Epithelial cell of proximal tubule (primary cell): ENCODE measurements around the gene SEMA3B. TPM values are rescaled to one million over a fixed set of nuclear protein-coding genes. Genes with fewer than 3 reads are reported as not detected.

ENCODE experiments used
- DNase-seq: peaks from one replicate; pipeline ENCODE4 v3.0.0-alpha.2; 2011; ENCODE audit warnings: low read depth
- H3K4me3 ChIP-seq: 2 replicates; pipeline ENCODE4 v1.5.1; 2011; ENCODE audit warnings: low read depth, mild to moderate bottlenecking, low read length
- CTCF ChIP-seq: conservative IDR thresholded peaks from 2 replicates; pipeline ENCODE4 v1.5.1; 2012; ENCODE audit warnings: low read depth, mild to moderate bottlenecking, low read length
- total RNA-seq: library from RNA; depleted of rRNA; stranded (reverse); fragments of >200 nt; gene quantifications from 2 replicates; pipeline ENCODE4 v1.2.3, GENCODE V29; 2015

Gene SEMA3B
- total RNA-seq, 1 donor from 2014 or later: 29.5 TPM

DNA sequence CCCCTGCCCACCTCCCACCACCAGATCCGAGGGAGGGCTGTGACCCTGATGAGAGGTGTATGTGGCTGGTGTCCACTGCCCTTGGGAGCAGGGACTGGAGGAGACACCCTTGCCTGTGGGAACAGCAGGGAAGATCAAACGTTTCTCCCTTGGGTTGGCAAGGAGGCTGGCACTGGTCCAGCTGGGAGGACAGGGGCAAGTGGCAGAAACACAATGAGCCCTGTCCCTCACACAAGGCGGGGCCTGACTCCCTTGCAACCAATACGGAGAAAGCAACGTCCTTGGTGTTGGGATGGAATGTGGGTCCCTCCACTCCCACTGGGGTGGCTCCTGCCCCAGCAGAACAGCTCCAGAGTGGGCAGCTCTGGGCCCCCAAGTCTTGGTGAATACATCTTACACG, 48.4 kb downstream of the SEMA3B start:
- no peak for TF ChIP-seq CTCF
- no peak for DNase-seq
- H3K4me3 ChIP-seq: no peak overlapping the region

- H3K4me3 ChIP-seq: no peak overlapping the region
- no peak for DNase-seq
- no peak for TF ChIP-seq CTCF
These were observed 49.2 kb downstream of the SEMA3B start for GRCh38 chr3:50318163-50318562.

DNA sequence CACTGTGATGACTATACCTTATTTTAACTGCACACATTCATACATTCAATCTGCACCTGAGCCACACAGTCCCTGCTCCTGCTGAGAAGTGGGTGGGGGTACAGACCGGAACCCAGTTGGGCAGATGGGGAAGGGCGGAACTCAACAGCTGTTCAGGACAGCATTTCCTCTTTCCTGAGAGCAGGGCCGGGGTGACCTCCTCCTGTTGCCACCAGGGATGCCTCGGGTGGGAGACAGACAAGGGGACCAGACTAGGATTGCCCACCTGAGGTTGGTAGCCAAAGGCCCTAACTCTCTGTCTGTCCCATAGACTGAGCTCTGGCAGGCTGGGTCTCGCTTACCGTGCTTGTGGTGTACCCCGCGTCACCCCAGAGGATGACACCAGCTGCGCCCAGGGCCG, 49.7 kb downstream of the SEMA3B start:
- no peak overlapping the region for H3K4me3 ChIP-seq
- DNase-seq: no peak
- TF ChIP-seq CTCF: no peak

GRCh38 chr3:50319181-50319893, 50.4 kb downstream of the SEMA3B start:
- no peak for TF ChIP-seq CTCF
- H3K4me3 ChIP-seq: no peak overlapping the region
- DNase-seq: no peak

DNA sequence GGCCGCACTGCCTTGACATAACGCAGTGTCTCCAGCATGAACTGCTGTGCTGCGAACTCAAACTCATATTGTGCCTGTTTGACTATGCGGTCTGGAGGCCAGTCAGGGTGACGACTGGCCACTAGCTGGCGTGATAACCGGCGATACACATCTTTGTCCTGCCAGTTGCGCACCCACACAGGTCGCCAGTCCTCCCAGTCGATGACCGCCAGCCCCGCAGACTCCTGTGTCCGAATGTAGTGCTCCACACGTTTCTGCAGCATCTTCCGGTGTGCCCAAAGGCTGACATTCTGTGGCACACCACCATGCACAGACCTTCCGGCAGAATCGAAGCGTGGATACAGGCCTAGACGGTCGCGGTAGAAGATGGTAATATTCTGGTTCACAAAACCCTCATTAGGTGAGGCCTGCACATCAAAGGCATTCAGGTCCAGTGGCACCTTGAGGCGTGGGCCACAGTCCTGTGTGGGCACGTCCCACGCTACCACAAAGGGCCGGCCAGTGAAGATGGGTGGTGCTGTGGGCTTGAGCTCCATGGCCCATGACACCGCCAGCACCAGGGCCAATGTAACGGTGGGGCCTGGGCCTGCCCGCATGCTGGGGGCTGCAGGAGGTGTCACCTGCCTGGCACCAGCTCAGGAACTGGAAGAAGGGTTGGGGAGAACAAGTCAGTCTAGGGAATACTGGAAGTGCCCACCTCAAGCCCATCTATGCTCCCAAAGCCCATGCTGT, 51.1 kb downstream of the SEMA3B start:
- TF ChIP-seq CTCF: no peak

GRCh38 chr3:50320853-50321335, 51.9 kb downstream of the SEMA3B start:
- no peak for DNase-seq
- TF ChIP-seq CTCF: no peak
- H3K4me3 ChIP-seq: peak overlapping the region; percentile 89

More for the DNA sequence above, 51.1 kb downstream of the SEMA3B start:
- DNase-seq: no peak
- H3K4me3 ChIP-seq: peak overlapping the region; percentile 89
